Dendritic cell treated with granulocyte-macrophage colony-stimulating factor and Interleukin-4, amounts not matched to agents 40 ng/mL and 50 ng/mL, for 4 days (primary cell): ENCODE results near the gene OSCP1.

Source experiments
- H3K27ac Mint-ChIP-seq: one replicate; pipeline ENCODE4 v1.8.0; 2022; ENCODE audit warnings: mild to moderate bottlenecking, mixed read lengths
- H3K27me3 Mint-ChIP-seq: one replicate; pipeline ENCODE4 v1.8.0; 2022; ENCODE audit warnings: mild to moderate bottlenecking, mixed read lengths
- H3K36me3 Mint-ChIP-seq: one replicate; pipeline ENCODE4 v1.8.0; 2022; ENCODE audit warnings: low read depth, mixed read lengths
- H3K4me1 Mint-ChIP-seq: one replicate; pipeline ENCODE4 v1.8.0; 2022; ENCODE audit warnings: low read depth, mixed read lengths
- H3K4me3 Mint-ChIP-seq: one replicate; pipeline ENCODE4 v1.8.0; 2022; ENCODE audit warnings: mild to moderate bottlenecking, moderate library complexity, mixed read lengths
- H3K9me3 Mint-ChIP-seq: one replicate; pipeline ENCODE4 v1.8.0; 2022; ENCODE audit warnings: mixed read lengths
- intact Hi-C: fragments of 100-400 bp; cut with micrococcal nuclease; formaldehyde crosslinking; loops from one replicate; pipeline ENCODE4 v1.15.0; 2022

OSCP1 gene

GRCh38 chr1:36385410-36386264 is 64.6 kb downstream of the OSCP1 start, which contains the start of gene STK40:
STK40 (minus strand) TSS chr1:36385924; CDS start chr1:36361332, 24,592 bp downstream.
- H3K36me3 Mint-ChIP-seq = peaks cover 52% of the 10 kb centered on the region
- H3K27me3 Mint-ChIP-seq = no peaks in the 10 kb centered on the region
- intact Hi-C loops = loop anchor here (1.0 to 5.0 kb wide), 3 partner anchors 12 to 37 kb away; partner anchors contain the start of gene LSM10
- H3K4me1 Mint-ChIP-seq = peaks cover 74% of the 10 kb centered on the region
- peak within 1 kb of the TSS; percentile 100 for H3K27ac Mint-ChIP-seq
- H3K9me3 Mint-ChIP-seq = no peaks in the 10 kb centered on the region
- peak within 1 kb of the TSS; percentile 78 for H3K4me3 Mint-ChIP-seq

GRCh38 chr1:36384542-36385409 is 65.5 kb downstream of the OSCP1 start:
- peak overlapping the region; percentile 100 for H3K27ac Mint-ChIP-seq
- intact Hi-C loops = loop anchor here (5.0 kb wide), 1 partner anchor 38 kb away; no protein-coding TSS in a partner anchor
- no peaks in the 10 kb centered on the region for H3K9me3 Mint-ChIP-seq
- H3K27me3 Mint-ChIP-seq = no peaks in the 10 kb centered on the region
- H3K4me3 Mint-ChIP-seq = peak overlapping the region; percentile 78
- H3K4me1 Mint-ChIP-seq = peaks cover 74% of the 10 kb centered on the region
- peaks cover 56% of the 10 kb centered on the region for H3K36me3 Mint-ChIP-seq

- Mint-ChIP-seq H3K4me1 (peaks cover 78% of the 10 kb centered on the region), H3K36me3 (peaks cover 55% of the 10 kb centered on the region), H3K27me3 (no peaks in the 10 kb centered on the region), H3K4me3 (peak overlapping the region; percentile 25), H3K9me3 (no peaks in the 10 kb centered on the region), H3K27ac (peak overlapping the region; percentile 100)
- intact Hi-C loops = no loop called here
These were observed 67.0 kb downstream of the OSCP1 start for GRCh38 chr1:36383240-36383639.

GRCh38 chr1:36382669-36383068 is 67.6 kb downstream of the OSCP1 start:
- no peaks in the 10 kb centered on the region for H3K27me3 Mint-ChIP-seq
- intact Hi-C loops = no loop called here
- H3K27ac Mint-ChIP-seq = no peak overlapping the region
- peaks cover 80% of the 10 kb centered on the region for H3K4me1 Mint-ChIP-seq
- no peaks in the 10 kb centered on the region for H3K9me3 Mint-ChIP-seq
- H3K36me3 Mint-ChIP-seq = peaks cover 55% of the 10 kb centered on the region
- no peak overlapping the region for H3K4me3 Mint-ChIP-seq

GRCh38 chr1:36382231-36382630 is 68.0 kb downstream of the OSCP1 start:
- Mint-ChIP-seq H3K4me3 (no peak overlapping the region), H3K4me1 (peaks cover 79% of the 10 kb centered on the region), H3K36me3 (peaks cover 55% of the 10 kb centered on the region), H3K27me3 (no peaks in the 10 kb centered on the region), H3K27ac (no peak overlapping the region), H3K9me3 (no peaks in the 10 kb centered on the region)
- intact Hi-C loops = no loop called here

- Mint-ChIP-seq H3K9me3 (no peaks in the 10 kb centered on the region), H3K36me3 (peaks cover 56% of the 10 kb centered on the region), H3K4me3 (no peak overlapping the region), H3K27me3 (no peaks in the 10 kb centered on the region), H3K4me1 (peaks cover 72% of the 10 kb centered on the region), H3K27ac (peak overlapping the region; percentile 45)
- intact Hi-C loops = no loop called here
These were observed 68.8 kb downstream of the OSCP1 start for GRCh38 chr1:36381405-36381804.

- Mint-ChIP-seq H3K4me1 (peaks cover 78% of the 10 kb centered on the region), H3K27me3 (no peaks in the 10 kb centered on the region), H3K9me3 (no peaks in the 10 kb centered on the region), H3K4me3 (no peak overlapping the region), H3K36me3 (peaks cover 62% of the 10 kb centered on the region), H3K27ac (peak overlapping the region; percentile 45)
- intact Hi-C loops = no loop called here
These were observed 69.5 kb downstream of the OSCP1 start for GRCh38 chr1:36380782-36381181.

GRCh38 chr1:36380143-36380619 is 70.1 kb downstream of the OSCP1 start:
- Mint-ChIP-seq H3K27ac (peak overlapping the region; percentile 45), H3K27me3 (no peaks in the 10 kb centered on the region), H3K4me1 (peaks cover 81% of the 10 kb centered on the region), H3K4me3 (no peak overlapping the region), H3K9me3 (no peaks in the 10 kb centered on the region), H3K36me3 (peaks cover 61% of the 10 kb centered on the region)
- intact Hi-C loops = no loop called here

- intact Hi-C loops = no loop called here
- no peaks in the 10 kb centered on the region for H3K9me3 Mint-ChIP-seq
- peaks cover 48% of the 10 kb centered on the region for H3K36me3 Mint-ChIP-seq
- H3K27ac Mint-ChIP-seq = peak overlapping the region; percentile 67
- H3K4me3 Mint-ChIP-seq = no peak overlapping the region
- H3K4me1 Mint-ChIP-seq = peaks cover 82% of the 10 kb centered on the region
- H3K27me3 Mint-ChIP-seq = no peaks in the 10 kb centered on the region
These were observed 72.3 kb downstream of the OSCP1 start for GRCh38 chr1:36377791-36378492.

GRCh38 chr1:36372617-36373016 is 77.6 kb downstream of the OSCP1 start:
- H3K4me3 Mint-ChIP-seq = no peak overlapping the region
- H3K36me3 Mint-ChIP-seq = peaks cover 38% of the 10 kb centered on the region
- peak overlapping the region; percentile 97 for H3K27ac Mint-ChIP-seq
- no peaks in the 10 kb centered on the region for H3K27me3 Mint-ChIP-seq
- H3K9me3 Mint-ChIP-seq = no peaks in the 10 kb centered on the region
- intact Hi-C loops = no loop called here
- peaks cover 78% of the 10 kb centered on the region for H3K4me1 Mint-ChIP-seq

GRCh38 chr1:36369061-36369861 is 81.0 kb downstream of the OSCP1 start:
- Mint-ChIP-seq H3K9me3 (no peaks in the 10 kb centered on the region), H3K27me3 (no peaks in the 10 kb centered on the region), H3K36me3 (peaks cover 42% of the 10 kb centered on the region), H3K27ac (peak overlapping the region; percentile 97), H3K4me3 (no peak overlapping the region), H3K4me1 (peaks cover 85% of the 10 kb centered on the region)
- intact Hi-C loops = loop anchor here (1.0 to 5.0 kb wide), 4 partner anchors 27 to 62 kb away; partner anchors contain the start of genes EVA1B and SH3D21
